ENCODE measurements around the gene RTEL1.
"Not testable (repeated sequence)": the region's sequence is repeated elsewhere in the genome, so short reads cannot be mapped to it uniquely, and the experiment has no call there.

RTEL1 gene

GRCh38 chr20:63664861-63665594 is 6.9 kb downstream of the RTEL1 start:
- DNase-seq (ENCODE audit: low read depth), result no peak

GRCh38 chr20:63665708-63666107 is 7.6 kb downstream of the RTEL1 start:
- DNase-seq (ENCODE audit: low read depth), result no peak

GRCh38 chr20:63667858-63668257 is 9.7 kb downstream of the RTEL1 start:
- DNase-seq (ENCODE audit: low read depth), result no peak

GRCh38 chr20:63668351-63668750 is 10.2 kb downstream of the RTEL1 start:
- no peak for DNase-seq (ENCODE audit: low read depth)

GRCh38 chr20:63671695-63672094 is 13.6 kb downstream of the RTEL1 start:
- not testable (repeated sequence) for DNase-seq (ENCODE audit: low read depth)

- no peak for DNase-seq (ENCODE audit: low read depth)
Measured at GRCh38 chr20:63672666-63673065, 14.6 kb downstream of the RTEL1 start.

- DNase-seq (ENCODE audit: low read depth), result no peak
Measured at GRCh38 chr20:63673951-63674350, 15.8 kb downstream of the RTEL1 start.

GRCh38 chr20:63675681-63676368 is 17.7 kb downstream of the RTEL1 start:
- DNase-seq (ENCODE audit: low read depth), result no peak

GRCh38 chr20:63678071-63678470 is 20.0 kb downstream of the RTEL1 start:
- no peak for DNase-seq (ENCODE audit: low read depth)

GRCh38 chr20:63678667-63679465 is 20.8 kb downstream of the RTEL1 start:
- no peak for DNase-seq (ENCODE audit: low read depth)

- no peak for DNase-seq (ENCODE audit: low read depth)
Measured at GRCh38 chr20:63679799-63680305, 21.7 kb downstream of the RTEL1 start.

- DNase-seq (ENCODE audit: low read depth), result no peak
Measured at GRCh38 chr20:63680427-63680826, 22.3 kb downstream of the RTEL1 start.

- DNase-seq (ENCODE audit: low read depth), result no peak
Measured at GRCh38 chr20:63680857-63681608, 22.9 kb downstream of the RTEL1 start.

GRCh38 chr20:63681609-63682142 is 23.6 kb downstream of the RTEL1 start:
- no peak for DNase-seq (ENCODE audit: low read depth)

- DNase-seq (ENCODE audit: low read depth), result no peak
Measured at GRCh38 chr20:63682384-63683139, 24.4 kb downstream of the RTEL1 start.

GRCh38 chr20:63685269-63686026 is 27.3 kb downstream of the RTEL1 start:
- DNase-seq (ENCODE audit: low read depth), result no peak

GRCh38 chr20:63686094-63686491 is 28.0 kb downstream of the RTEL1 start:
- DNase-seq (ENCODE audit: low read depth), result no peak

GRCh38 chr20:63686492-63687321 is 28.6 kb downstream of the RTEL1 start:
- DNase-seq (ENCODE audit: low read depth), result no peak

Measured in stimulated activated CD8-positive, alpha-beta memory T cell treated with anti-CD3 and anti-CD28 coated beads, Interleukin-4, amount 100 ng/mL, for 24 hours (primary cell).